Suprapubic skin (tissue), 4 donors: Measurements from ENCODE around the gene EXD3.

Source experiments
- CTCF ChIP-seq, 2 donors: fragments of 200-600 bp in 1 of 2; fragments of 450-650 bp in 1 of 2; sonication (generic) in 1 of 2; IDR thresholded peaks; one replicate each; pipeline ENCODE4 v1.5.1; 2016 to 2019; ENCODE audit warnings: antibody characterized with exemption in 2 of 2, mild to moderate bottlenecking in 1 of 2, moderate library complexity in 1 of 2
- EP300 ChIP-seq: sonication (generic); formaldehyde crosslinking; IDR thresholded peaks from one replicate; pipeline ENCODE4 v1.6.1; 2017; ENCODE audit warnings: antibody characterized with exemption
- POLR2A ChIP-seq, 2 donors: fragments of 450-650 bp; IDR thresholded peaks; one replicate each; pipeline ENCODE4 v1.6.1; 2017; ENCODE audit warnings: antibody characterized with exemption in 2 of 2, mild to moderate bottlenecking in 2 of 2, moderate library complexity in 2 of 2
- POLR2AphosphoS5 ChIP-seq, 3 donors: sonication (generic); formaldehyde crosslinking; IDR thresholded peaks; one replicate each; pipeline ENCODE4 v1.6.1; 2017; ENCODE audit warnings: antibody characterized with exemption in 3 of 3

- TF ChIP-seq CTCF (IDR thresholded peaks at IDR 0.05) (no peak), POLR2A (IDR thresholded peaks at IDR 0.05) (no peak), EP300 (no peak), POLR2AphosphoS5 (IDR thresholded peaks at IDR 0.05) (no peak)
These were observed 7.5 kb downstream of the EXD3 start for GRCh38 chr9:137415451-137415850.
